Adipocyte (in vitro differentiated cells): ENCODE results near the gene SLC15A3.

Experiments used
- DNase-seq: peaks from one replicate; pipeline ENCODE4 v3.0.0-alpha.2; 2015; ENCODE audit warnings: low read depth
- H3K27me3 ChIP-seq: replicated peaks from 2 replicates; pipeline ENCODE4 v1.7.0; 2013; ENCODE audit warnings: mild to moderate bottlenecking, low read length, moderate library complexity; ENCODE audit not compliant: control insufficient read depth, insufficient read depth
- H3K36me3 ChIP-seq: 2 replicates; pipeline ENCODE4 v1.7.0; 2013; ENCODE audit warnings: low read length, mild to moderate bottlenecking, moderate library complexity; ENCODE audit not compliant: control insufficient read depth, insufficient read depth, severe bottlenecking
- H3K4me1 ChIP-seq: 2 replicates; pipeline ENCODE4 v1.7.0; 2013; ENCODE audit warnings: mild to moderate bottlenecking, low read length, moderate library complexity; ENCODE audit not compliant: control insufficient read depth, insufficient read depth
- H3K4me3 ChIP-seq: 2 replicates; pipeline ENCODE4 v1.7.0; 2013; ENCODE audit warnings: mild to moderate bottlenecking, low read length, moderate library complexity
- H3K9ac ChIP-seq: 2 replicates; pipeline ENCODE4 v1.7.0; 2013; ENCODE audit warnings: mild to moderate bottlenecking, low read length, moderate library complexity
- H3K9me3 ChIP-seq: 2 replicates; pipeline ENCODE4 v1.7.0; 2013; ENCODE audit warnings: mild to moderate bottlenecking, low read length, moderate library complexity; ENCODE audit not compliant: control insufficient read depth

Gene SLC15A3

GRCh38 chr11:60927061-60927592 lies 24.8 kb downstream of the SLC15A3 start:
- no peak for DNase-seq
- H3K4me1 ChIP-seq: peaks cover 9% of the 10 kb centered on the region
- no peak overlapping the region for H3K9ac ChIP-seq
- peaks cover 5% of the 10 kb centered on the region for H3K36me3 ChIP-seq
- no peak overlapping the region for H3K4me3 ChIP-seq
- peaks cover 23% of the 10 kb centered on the region for H3K27me3 ChIP-seq
- no peaks in the 10 kb centered on the region for H3K9me3 ChIP-seq

DNA sequence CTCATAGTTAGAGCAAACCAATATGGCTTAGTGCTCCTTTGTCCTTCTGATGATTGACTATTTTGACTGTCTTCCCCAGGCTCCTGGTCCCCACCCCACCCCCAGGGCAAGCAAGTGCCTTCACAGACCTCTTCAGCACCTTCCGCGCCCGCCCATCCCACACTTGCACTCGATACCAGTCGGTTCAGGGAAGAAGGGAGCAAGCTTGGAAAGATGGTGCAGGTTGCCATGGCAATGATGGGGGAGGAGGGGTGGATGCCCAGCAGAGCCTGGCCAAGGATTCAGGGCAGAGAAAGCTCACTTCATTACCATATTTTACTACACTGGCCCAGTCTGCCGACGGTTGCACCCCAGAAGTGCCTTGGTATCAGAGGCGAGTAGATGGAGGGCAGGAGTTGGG lies 25.5 kb downstream of the SLC15A3 start:
- Histone ChIP-seq H3K4me1 (peaks cover 9% of the 10 kb centered on the region), H3K36me3 (peaks cover 11% of the 10 kb centered on the region), H3K27me3 (peaks cover 23% of the 10 kb centered on the region), H3K9ac (no peak overlapping the region), H3K4me3 (no peak overlapping the region), H3K9me3 (no peaks in the 10 kb centered on the region)
- no peak for DNase-seq

DNA sequence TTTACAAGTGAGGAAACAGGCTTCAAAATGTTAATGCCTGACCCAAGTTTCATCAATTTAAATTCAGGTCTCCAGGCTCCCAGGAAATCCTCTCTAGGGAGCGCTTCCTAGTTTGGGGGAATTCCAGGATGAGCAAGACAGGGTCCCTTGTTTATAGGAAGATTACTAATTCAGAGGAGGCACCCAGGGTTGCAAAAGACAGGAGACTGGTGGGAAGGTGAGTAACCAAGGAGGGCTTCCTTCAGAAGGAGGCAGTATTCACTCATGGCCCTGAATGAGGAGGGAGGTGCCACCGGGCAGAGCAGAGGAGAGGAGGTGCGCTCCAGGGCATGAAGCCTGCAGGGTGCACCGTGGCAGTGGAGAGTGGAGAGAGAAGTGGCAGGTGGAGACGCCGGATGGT lies 26.1 kb downstream of the SLC15A3 start:
- peaks cover 17% of the 10 kb centered on the region for H3K36me3 ChIP-seq
- no peak overlapping the region for H3K9ac ChIP-seq
- H3K4me1 ChIP-seq: peaks cover 9% of the 10 kb centered on the region
- peaks cover 23% of the 10 kb centered on the region for H3K27me3 ChIP-seq
- H3K4me3 ChIP-seq: no peak overlapping the region
- no peaks in the 10 kb centered on the region for H3K9me3 ChIP-seq
- peak; percentile 41 for DNase-seq

GRCh38 chr11:60924906-60925853 lies 26.8 kb downstream of the SLC15A3 start:
- Histone ChIP-seq H3K4me1 (peaks cover 9% of the 10 kb centered on the region), H3K9ac (peak overlapping the region; percentile 54), H3K9me3 (no peaks in the 10 kb centered on the region), H3K4me3 (peak overlapping the region; percentile 71), H3K27me3 (peaks cover 21% of the 10 kb centered on the region), H3K36me3 (peaks cover 24% of the 10 kb centered on the region)
- peak; percentile 21 for DNase-seq

- Histone ChIP-seq H3K36me3 (peaks cover 28% of the 10 kb centered on the region), H3K4me3 (peak within 1 kb of the TSS; percentile 71), H3K4me1 (peaks cover 12% of the 10 kb centered on the region), H3K27me3 (peaks cover 12% of the 10 kb centered on the region), H3K9me3 (no peaks in the 10 kb centered on the region), H3K9ac (peak within 1 kb of the TSS; percentile 54)
- peak; percentile 87 for DNase-seq
These were observed 27.7 kb downstream of the SLC15A3 start, which contains the start of gene TMEM132A for GRCh38 chr11:60924110-60924905. TMEM132A (plus strand) TSS chr11:60924460; CDS start chr11:60924634, 174 bp downstream.

GRCh38 chr11:60923800-60924109 lies 28.2 kb downstream of the SLC15A3 start:
- Histone ChIP-seq H3K27me3 (peaks cover 9% of the 10 kb centered on the region), H3K4me3 (no peak overlapping the region), H3K9ac (no peak overlapping the region), H3K36me3 (peaks cover 28% of the 10 kb centered on the region), H3K4me1 (peaks cover 16% of the 10 kb centered on the region), H3K9me3 (no peaks in the 10 kb centered on the region)
- no peak for DNase-seq

DNA sequence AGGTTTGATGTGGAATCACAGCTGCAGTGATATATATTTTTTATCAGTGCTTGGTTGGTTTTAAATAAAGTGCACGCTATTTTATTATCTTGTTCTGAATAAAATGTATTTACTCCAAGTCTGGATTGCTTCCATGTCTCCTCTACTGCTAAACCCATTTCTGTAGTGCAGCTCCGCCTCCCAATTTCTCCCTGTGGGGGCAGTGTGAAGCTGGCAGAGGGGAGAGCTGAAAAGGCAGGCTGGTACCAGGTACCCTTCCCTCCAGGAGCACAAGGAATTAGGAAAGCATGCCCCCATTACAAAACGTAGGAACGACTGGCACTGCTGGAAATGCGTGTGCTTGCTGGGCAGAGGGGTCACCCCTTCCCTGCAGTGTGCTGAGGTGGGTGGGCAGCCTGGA lies 28.6 kb downstream of the SLC15A3 start:
- no peak overlapping the region for H3K4me3 ChIP-seq
- peaks cover 17% of the 10 kb centered on the region for H3K4me1 ChIP-seq
- H3K27me3 ChIP-seq: peaks cover 9% of the 10 kb centered on the region
- no peaks in the 10 kb centered on the region for H3K9me3 ChIP-seq
- no peak for DNase-seq
- H3K36me3 ChIP-seq: peaks cover 28% of the 10 kb centered on the region
- no peak overlapping the region for H3K9ac ChIP-seq

DNA sequence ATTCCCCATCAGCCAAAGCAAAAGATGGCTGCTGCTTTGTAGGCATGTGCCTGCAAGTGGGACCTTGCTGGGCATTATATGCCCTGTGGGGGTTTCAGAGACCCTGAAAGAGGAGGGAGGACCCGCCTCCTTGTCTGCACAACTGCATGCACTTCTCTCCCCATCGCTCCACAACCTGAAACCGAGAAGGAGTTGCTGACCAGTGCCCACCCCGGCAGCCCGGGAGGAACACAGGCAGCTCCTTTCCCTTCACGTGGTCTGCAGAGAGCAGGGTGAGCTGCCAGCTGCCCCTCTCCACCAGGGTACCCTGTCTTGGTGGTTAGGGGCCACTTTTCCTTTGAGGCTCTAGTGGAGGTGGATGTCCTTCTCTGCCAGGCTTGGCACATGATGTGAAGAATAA lies 29.1 kb downstream of the SLC15A3 start:
- no peak overlapping the region for H3K4me3 ChIP-seq
- H3K36me3 ChIP-seq: peaks cover 28% of the 10 kb centered on the region
- H3K27me3 ChIP-seq: peaks cover 9% of the 10 kb centered on the region
- no peak for DNase-seq
- H3K9ac ChIP-seq: no peak overlapping the region
- H3K9me3 ChIP-seq: no peaks in the 10 kb centered on the region
- peaks cover 17% of the 10 kb centered on the region for H3K4me1 ChIP-seq

DNA sequence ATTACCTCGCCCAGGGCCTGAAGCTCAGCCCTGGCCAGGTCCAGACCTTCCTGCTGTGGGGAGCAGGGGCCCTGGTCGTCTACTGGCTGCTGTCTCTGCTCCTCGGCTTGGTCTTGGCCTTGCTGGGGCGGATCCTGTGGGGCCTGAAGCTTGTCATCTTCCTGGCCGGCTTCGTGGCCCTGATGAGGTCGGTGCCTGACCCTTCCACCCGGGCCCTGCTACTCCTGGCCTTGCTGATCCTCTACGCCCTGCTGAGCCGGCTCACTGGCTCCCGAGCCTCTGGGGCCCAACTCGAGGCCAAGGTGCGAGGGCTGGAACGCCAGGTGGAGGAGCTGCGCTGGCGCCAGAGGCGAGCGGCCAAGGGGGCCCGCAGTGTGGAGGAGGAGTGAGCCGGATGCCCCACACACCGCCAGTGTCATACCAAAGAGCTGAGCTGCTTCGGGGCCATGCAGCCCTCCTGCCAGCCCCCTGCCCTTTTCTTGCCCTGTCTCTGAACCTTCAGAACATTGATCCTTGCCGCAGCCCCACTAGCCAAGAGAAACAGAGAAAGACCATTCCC lies 30.1 kb downstream of the SLC15A3 start:
- no peak overlapping the region for H3K4me3 ChIP-seq
- H3K27me3 ChIP-seq: peaks cover 9% of the 10 kb centered on the region
- H3K9me3 ChIP-seq: no peaks in the 10 kb centered on the region
- peaks cover 17% of the 10 kb centered on the region for H3K4me1 ChIP-seq
- peaks cover 28% of the 10 kb centered on the region for H3K36me3 ChIP-seq
- DNase-seq: no peak
- no peak overlapping the region for H3K9ac ChIP-seq

DNA sequence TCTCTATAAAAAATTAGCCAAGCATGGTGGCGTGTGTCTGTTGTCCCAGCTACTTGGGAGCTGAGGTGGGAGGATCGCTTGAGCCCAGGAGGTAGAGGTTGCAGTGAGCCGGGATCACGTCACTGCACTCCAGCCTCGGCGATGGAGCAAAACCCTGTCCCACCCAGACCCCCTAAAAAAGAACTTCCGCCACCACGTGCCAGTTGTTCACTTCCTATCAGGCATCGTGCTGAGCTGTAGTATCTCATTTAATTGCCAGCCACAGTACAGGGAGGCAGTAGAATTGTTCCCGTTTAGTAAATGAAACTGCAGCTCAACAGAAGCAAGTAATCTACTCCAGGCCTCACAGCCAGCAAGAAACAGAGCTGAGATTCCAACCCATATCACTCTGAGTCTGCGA lies 30.7 kb downstream of the SLC15A3 start:
- Histone ChIP-seq H3K27me3 (peaks cover 9% of the 10 kb centered on the region), H3K4me3 (no peak overlapping the region), H3K36me3 (peaks cover 28% of the 10 kb centered on the region), H3K9me3 (no peaks in the 10 kb centered on the region), H3K9ac (no peak overlapping the region), H3K4me1 (peaks cover 17% of the 10 kb centered on the region)
- no peak for DNase-seq

DNA sequence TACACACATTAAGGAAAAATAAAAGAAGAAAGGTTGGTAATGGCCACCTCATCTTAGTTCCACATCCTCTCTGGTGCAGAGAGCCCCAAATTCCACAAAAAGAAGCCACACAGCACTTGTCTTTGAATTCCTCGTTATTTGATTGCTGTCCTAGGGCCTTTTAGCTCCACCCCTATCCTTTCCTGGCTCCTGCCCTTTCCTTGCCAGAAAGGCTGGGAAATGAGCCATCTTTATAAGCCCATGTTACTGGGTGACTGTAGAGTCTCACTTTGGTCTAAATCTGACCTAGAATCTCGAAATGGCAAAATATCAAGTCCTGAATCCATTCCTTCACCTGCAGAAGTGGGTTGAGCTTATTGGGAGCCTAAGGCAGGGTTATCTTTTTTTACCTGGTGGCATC lies 32.0 kb downstream of the SLC15A3 start:
- H3K9ac ChIP-seq: no peak overlapping the region
- no peak for DNase-seq
- peaks cover 4% of the 10 kb centered on the region for H3K27me3 ChIP-seq
- H3K9me3 ChIP-seq: no peaks in the 10 kb centered on the region
- H3K36me3 ChIP-seq: peaks cover 28% of the 10 kb centered on the region
- peaks cover 27% of the 10 kb centered on the region for H3K4me1 ChIP-seq
- no peak overlapping the region for H3K4me3 ChIP-seq
